Measurements from ENCODE around the gene TMEM212. TPM values are rescaled to one million over a fixed set of nuclear protein-coding genes. Genes with fewer than 3 reads are reported as not detected.
"Not testable (repeated sequence)": the region's sequence is repeated elsewhere in the genome, so short reads cannot be mapped to it uniquely, and the experiment has no call there.

The TMEM212 gene
- total RNA-seq, 4 donors from 2014 or later, result not detected

DNA sequence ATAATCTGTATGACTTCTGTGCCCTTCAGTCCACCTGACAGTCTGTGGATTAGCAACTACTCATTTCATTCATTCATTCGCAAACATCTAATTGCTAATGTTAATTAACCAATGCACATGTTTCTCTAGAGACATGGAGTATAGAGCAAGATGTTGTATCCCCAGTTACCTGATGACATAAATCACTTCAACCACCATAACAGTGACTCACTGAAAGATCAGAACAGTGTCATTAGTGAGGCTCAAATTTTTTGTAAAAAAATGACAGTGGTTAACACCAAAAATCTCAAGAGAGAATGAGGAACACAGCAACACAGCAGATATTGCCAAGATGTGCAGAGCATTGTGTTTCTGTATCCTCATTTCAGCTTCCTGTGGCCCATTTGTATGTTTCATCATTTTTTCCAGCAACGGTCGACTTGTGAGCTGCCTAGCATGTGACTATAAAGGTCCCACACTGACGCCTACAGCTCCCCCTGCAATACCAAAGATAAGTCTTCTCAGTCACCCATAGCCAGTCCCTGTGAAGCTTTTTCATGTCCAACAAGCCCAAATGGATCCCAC is 29.2 kb upstream of the TMEM212 start:
- no peak for DNase-seq
- peaks cover 0 to 10% (median 0%) of the 10 kb centered on the region in 4 donors for H3K4me1 ChIP-seq
- no peaks in the 10 kb centered on the region for H3K9me3 ChIP-seq
- H3K4me3 ChIP-seq, result no peak overlapping the region
- no peaks in the 10 kb centered on the region for H3K36me3 ChIP-seq
- no peak for TF ChIP-seq POLR2A (IDR thresholded peaks at IDR 0.05)
- TF ChIP-seq, protein P1, sequence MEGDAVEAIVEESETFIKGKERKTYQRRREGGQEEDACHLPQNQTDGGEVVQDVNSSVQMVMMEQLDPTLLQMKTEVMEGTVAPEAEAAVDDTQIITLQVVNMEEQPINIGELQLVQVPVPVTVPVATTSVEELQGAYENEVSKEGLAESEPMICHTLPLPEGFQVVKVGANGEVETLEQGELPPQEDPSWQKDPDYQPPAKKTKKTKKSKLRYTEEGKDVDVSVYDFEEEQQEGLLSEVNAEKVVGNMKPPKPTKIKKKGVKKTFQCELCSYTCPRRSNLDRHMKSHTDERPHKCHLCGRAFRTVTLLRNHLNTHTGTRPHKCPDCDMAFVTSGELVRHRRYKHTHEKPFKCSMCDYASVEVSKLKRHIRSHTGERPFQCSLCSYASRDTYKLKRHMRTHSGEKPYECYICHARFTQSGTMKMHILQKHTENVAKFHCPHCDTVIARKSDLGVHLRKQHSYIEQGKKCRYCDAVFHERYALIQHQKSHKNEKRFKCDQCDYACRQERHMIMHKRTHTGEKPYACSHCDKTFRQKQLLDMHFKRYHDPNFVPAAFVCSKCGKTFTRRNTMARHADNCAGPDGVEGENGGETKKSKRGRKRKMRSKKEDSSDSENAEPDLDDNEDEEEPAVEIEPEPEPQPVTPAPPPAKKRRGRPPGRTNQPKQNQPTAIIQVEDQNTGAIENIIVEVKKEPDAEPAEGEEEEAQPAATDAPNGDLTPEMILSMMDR (IDR thresholded peaks at IDR 0.05), result no peak
- H3K27me3 ChIP-seq, result no peaks in the 10 kb centered on the region
- H3K27ac ChIP-seq, result no peak overlapping the region

DNA sequence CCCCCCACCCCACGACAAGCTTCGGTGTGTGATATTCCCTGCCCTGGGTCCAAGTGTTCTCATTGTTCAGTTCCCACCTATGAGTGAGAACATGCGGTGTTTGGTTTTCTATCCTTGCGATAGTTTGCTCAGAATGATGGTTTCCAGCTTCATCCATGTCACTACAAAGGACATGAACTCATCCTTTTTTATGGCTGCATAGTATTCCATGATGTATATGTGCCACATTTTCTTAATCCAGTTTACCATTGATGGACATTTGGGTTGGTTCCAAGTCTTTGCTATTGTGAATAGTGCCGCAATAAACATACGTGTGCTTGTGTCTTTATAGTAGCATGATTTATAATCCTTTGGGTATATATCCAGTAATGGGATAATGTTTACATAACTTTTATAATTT is 28.5 kb upstream of the TMEM212 start:
- H3K4me3 ChIP-seq, result not testable (repeated sequence)

DNA sequence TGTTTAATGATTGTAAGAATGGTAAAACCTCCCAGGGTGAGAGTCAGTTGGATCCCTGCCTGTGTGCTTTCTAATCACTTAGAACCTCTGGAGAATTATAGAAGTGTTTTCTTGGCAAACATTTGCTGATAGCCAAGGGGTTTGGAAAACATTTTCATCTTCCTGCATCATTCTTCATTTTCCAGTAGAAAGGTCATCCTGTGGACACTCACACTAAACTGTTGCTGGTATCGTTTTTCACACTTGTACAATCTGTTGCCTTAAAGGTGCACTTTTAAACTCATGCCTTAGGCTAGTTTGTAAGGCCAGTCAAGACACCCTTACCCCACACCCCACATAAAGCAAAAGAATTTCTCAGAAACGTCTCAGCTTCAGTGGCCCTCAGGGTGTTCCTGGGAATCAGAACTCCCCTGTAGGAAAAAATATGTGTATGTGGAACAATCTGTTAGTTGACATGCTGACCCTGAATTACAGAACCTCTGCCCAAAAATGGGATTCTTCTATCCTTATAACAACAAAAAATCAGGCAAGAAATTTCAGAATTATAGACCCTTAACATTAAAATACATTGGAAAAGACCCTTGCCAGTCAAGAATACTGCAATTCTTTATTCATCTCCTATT is 27.1 kb upstream of the TMEM212 start:
- no peaks in the 10 kb centered on the region for H3K27me3 ChIP-seq
- DNase-seq, result no peak
- H3K27ac ChIP-seq, result no peak overlapping the region
- H3K36me3 ChIP-seq, result no peaks in the 10 kb centered on the region
- no peaks in the 10 kb centered on the region for H3K4me1 ChIP-seq
- TF ChIP-seq POLR2A (IDR thresholded peaks at IDR 0.05), result no peak
- TF ChIP-seq, protein P1 (IDR thresholded peaks at IDR 0.05), result no peak
- no peaks in the 10 kb centered on the region for H3K9me3 ChIP-seq
- H3K4me3 ChIP-seq, result no peak overlapping the region

More for the DNA sequence above, 28.5 kb upstream of the TMEM212 start:
- not testable (repeated sequence) for H3K36me3 ChIP-seq, H3K4me1 ChIP-seq, H3K27me3 ChIP-seq, H3K27ac ChIP-seq, H3K9me3 ChIP-seq, DNase-seq

DNA sequence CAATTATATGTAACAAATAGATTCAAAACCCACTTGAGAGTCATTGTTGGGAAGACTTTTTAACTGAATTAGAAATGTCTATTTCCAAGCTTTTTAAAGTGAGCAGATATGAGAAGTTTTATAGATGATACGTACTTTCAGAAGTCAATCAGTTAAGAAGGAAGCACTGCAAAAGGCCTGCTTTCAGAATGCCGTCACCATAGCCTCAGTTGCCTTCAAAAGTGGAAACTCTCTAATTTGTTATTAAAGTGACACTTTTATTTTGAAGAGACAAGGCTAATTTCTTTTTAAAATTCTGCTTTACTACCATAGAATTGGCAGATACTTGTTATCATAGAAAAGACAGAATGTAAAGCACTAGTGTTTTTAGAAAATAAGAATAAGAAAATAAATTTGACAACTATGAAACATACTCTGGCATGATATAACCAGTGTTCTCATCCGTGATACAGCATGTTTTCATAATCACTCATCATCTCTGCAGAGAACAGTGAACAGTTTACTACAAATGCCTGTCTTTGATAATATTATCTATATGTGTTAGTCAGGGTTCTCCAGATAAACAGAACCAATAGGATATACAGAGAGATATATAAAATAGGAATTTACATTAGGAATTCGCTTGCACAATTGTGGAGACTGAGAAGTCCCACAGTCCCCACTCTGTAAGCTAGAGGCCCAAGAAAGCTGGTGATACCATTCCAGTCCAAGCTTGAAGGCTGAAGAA is 25.9 kb upstream of the TMEM212 start:
- DNase-seq, result no peak
- Histone ChIP-seq H3K27me3 (no peaks in the 10 kb centered on the region), H3K36me3 (no peaks in the 10 kb centered on the region), H3K4me1 (no peaks in the 10 kb centered on the region), H3K4me3 (no peak overlapping the region), H3K27ac (no peak overlapping the region), H3K9me3 (no peaks in the 10 kb centered on the region)
- TF ChIP-seq, protein P1 (IDR thresholded peaks at IDR 0.05), result no peak
- no peak for TF ChIP-seq POLR2A (IDR thresholded peaks at IDR 0.05)

DNA sequence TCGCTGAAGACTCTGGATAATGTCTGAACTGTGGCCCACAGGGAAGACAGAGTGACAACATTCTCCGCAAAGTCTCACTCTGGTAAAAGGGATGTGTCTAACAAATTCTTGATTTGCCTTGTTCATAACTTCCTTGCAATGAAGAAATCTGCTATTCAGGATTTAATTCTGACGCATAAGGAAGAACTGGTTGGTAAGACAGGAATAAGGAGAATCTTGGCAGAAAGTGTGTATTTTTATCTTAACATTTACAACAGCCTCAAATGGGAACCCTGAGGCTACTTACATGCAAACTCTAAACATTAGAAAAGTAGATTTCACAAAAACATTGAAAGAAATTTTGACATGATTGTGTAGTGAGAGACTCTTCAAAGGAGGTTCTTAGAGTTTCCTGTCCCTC is 22.1 kb upstream of the TMEM212 start:
- Histone ChIP-seq H3K27me3 (no peaks in the 10 kb centered on the region), H3K4me3 (no peak overlapping the region), H3K36me3 (no peaks in the 10 kb centered on the region), H3K4me1 (peaks cover 0 to 8% (median 0%) of the 10 kb centered on the region in 4 donors), H3K9me3 (no peaks in the 10 kb centered on the region), H3K27ac (no peak overlapping the region)
- TF ChIP-seq, protein P1 (IDR thresholded peaks at IDR 0.05), result no peak
- no peak for TF ChIP-seq POLR2A (IDR thresholded peaks at IDR 0.05)
- DNase-seq, result no peak

DNA sequence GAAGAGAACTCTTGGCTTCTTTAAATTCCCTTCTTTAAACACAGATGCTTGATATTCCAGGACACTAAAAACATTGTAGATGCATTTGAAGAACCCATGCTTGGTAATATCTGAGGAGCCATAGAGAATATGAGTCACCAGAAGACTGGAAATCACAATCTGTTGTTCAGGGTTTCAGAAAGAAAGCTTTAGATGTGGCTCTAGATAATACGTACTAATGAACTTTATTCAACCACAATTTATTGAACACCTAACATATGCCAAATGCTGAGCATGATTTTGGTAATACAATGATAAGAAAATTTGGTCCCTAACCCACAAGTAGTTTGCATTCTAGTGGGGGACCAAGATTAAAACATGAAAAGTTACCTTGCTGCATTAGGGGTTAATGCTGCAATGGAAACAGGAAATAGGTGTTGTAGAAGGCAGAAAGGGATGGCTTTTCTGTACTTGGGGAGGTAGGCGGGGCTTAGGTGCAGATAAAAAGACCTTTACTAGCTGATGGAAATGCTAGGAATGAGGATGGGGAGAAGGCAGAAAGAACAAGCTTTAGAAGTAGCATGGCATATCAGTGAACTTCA is 21.3 kb upstream of the TMEM212 start:
- Histone ChIP-seq H3K36me3 (no peaks in the 10 kb centered on the region), H3K27ac (no peak overlapping the region), H3K4me1 (peaks cover 0 to 8% (median 0%) of the 10 kb centered on the region in 4 donors), H3K4me3 (no peak overlapping the region), H3K27me3 (no peaks in the 10 kb centered on the region), H3K9me3 (no peaks in the 10 kb centered on the region)
- no peak for DNase-seq
- no peak for TF ChIP-seq POLR2A (IDR thresholded peaks at IDR 0.05)
- TF ChIP-seq, protein P1 (IDR thresholded peaks at IDR 0.05), result no peak
